Osteocyte (in vitro differentiated cells): ENCODE data around the gene CADPS. TPM values are rescaled to one million over a fixed set of nuclear protein-coding genes. Genes with fewer than 3 reads are reported as not detected.

Source experiments
- DNase-seq: peaks from one replicate; pipeline ENCODE4 v3.0.0; 2021; ENCODE audit warnings: mixed read lengths; ENCODE audit not compliant: unreplicated experiment; ENCODE audit errors: extremely low spot score
- H3K27ac Mint-ChIP-seq: one replicate; pipeline ENCODE4 v1.8.0; 2021; ENCODE audit warnings: mild to moderate bottlenecking, mixed read lengths; ENCODE audit not compliant: unreplicated experiment
- H3K27me3 Mint-ChIP-seq: one replicate; pipeline ENCODE4 v1.8.0; 2021; ENCODE audit warnings: mixed read lengths; ENCODE audit not compliant: unreplicated experiment
- H3K36me3 Mint-ChIP-seq: one replicate; pipeline ENCODE4 v1.8.0; 2021; ENCODE audit warnings: mixed read lengths; ENCODE audit not compliant: unreplicated experiment
- H3K4me1 Mint-ChIP-seq: one replicate; pipeline ENCODE4 v1.8.0; 2021; ENCODE audit warnings: mixed read lengths; ENCODE audit not compliant: unreplicated experiment
- H3K4me3 Mint-ChIP-seq: one replicate; pipeline ENCODE4 v1.8.0; 2021; ENCODE audit warnings: mild to moderate bottlenecking, moderate library complexity, mixed read lengths; ENCODE audit not compliant: unreplicated experiment
- H3K9me3 Mint-ChIP-seq: one replicate; pipeline ENCODE4 v1.8.0; 2021; ENCODE audit warnings: mixed read lengths; ENCODE audit not compliant: unreplicated experiment
- total RNA-seq: library from RNA; stranded (reverse); gene quantifications from 2 replicates; pipeline ENCODE4 v1.2.1, GENCODE V29; 2021
- TF ChIP-seq, protein P1 (sequence below): fragments of 200-600 bp; sonication (generic); IDR thresholded peaks from 2 replicates; pipeline ENCODE4 v1.5.0; 2021; ENCODE audit warnings: antibody characterized with exemption, mild to moderate bottlenecking, moderate library complexity

The CADPS gene
- total RNA-seq, 1 donor from 2014 or later = not detected

DNA sequence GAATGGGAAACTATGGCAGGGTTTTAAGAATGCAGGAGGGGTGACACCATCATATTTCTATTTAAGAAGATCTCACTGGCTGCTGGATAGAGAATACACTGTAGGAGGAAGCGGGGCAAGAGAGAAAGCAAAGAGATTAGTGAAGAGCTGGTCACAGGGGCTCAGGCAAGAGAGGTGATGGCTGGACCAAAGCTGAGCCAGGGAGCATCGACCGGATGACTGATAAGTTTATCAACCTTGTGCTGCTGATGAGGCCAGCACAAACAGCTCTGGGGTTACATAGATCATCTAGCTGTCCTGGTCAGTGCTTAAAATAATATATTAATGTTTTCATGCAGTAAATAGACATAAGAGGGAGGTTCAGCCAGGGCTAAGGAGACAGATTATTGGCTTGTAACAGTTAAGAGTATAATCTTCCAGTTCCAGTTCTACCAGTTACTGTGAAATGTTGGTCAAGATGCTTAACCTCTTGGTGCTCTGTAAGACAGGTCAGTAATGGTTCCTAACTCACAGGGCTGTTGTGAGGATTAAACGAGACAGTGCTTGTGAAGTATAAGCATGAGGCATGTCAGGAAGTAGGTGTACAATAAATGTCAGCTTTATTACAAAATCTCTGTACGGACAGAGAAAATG lies 300.8 kb downstream of the CADPS start:
- TF ChIP-seq, protein P1, sequence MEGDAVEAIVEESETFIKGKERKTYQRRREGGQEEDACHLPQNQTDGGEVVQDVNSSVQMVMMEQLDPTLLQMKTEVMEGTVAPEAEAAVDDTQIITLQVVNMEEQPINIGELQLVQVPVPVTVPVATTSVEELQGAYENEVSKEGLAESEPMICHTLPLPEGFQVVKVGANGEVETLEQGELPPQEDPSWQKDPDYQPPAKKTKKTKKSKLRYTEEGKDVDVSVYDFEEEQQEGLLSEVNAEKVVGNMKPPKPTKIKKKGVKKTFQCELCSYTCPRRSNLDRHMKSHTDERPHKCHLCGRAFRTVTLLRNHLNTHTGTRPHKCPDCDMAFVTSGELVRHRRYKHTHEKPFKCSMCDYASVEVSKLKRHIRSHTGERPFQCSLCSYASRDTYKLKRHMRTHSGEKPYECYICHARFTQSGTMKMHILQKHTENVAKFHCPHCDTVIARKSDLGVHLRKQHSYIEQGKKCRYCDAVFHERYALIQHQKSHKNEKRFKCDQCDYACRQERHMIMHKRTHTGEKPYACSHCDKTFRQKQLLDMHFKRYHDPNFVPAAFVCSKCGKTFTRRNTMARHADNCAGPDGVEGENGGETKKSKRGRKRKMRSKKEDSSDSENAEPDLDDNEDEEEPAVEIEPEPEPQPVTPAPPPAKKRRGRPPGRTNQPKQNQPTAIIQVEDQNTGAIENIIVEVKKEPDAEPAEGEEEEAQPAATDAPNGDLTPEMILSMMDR = no peak
- peaks cover 15% of the 10 kb centered on the region for H3K27me3 Mint-ChIP-seq
- DNase-seq = no peak
- H3K9me3 Mint-ChIP-seq = peaks cover 16% of the 10 kb centered on the region
- no peak overlapping the region for H3K27ac Mint-ChIP-seq
- H3K4me1 Mint-ChIP-seq = no peaks in the 10 kb centered on the region
- H3K36me3 Mint-ChIP-seq = peaks cover 4% of the 10 kb centered on the region
- no peak overlapping the region for H3K4me3 Mint-ChIP-seq

- H3K4me3 Mint-ChIP-seq = no peak overlapping the region
- peaks cover 15% of the 10 kb centered on the region for H3K27me3 Mint-ChIP-seq
- H3K36me3 Mint-ChIP-seq = no peaks in the 10 kb centered on the region
- H3K27ac Mint-ChIP-seq = no peak overlapping the region
- H3K4me1 Mint-ChIP-seq = peaks cover 6% of the 10 kb centered on the region
- TF ChIP-seq, protein P1 = no peak
- DNase-seq = no peak
- no peaks in the 10 kb centered on the region for H3K9me3 Mint-ChIP-seq
Observed at GRCh38 chr3:62571916-62572315, 303.3 kb downstream of the CADPS start.

DNA sequence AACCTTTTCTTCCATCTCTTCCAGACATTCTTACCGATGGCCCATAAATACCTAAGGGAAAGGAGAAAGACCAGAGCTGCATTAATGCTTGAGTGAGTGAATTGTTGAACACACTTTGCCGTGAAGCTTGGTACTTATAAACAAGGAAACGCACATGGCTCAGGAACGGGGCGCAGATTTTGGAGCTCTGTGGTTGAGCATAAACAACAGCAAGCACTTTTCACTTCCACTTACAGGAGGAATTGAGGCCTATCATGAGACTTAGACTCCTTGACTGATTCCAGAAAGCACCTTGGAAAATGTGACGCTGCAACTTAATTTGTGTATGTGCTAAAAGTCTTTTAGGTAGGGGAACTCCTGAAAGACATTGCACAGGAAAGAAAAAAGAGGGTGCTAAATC lies 304.3 kb downstream of the CADPS start:
- Mint-ChIP-seq H3K9me3 (no peaks in the 10 kb centered on the region), H3K27me3 (peaks cover 14% of the 10 kb centered on the region), H3K4me3 (no peak overlapping the region), H3K4me1 (peaks cover 7% of the 10 kb centered on the region), H3K36me3 (no peaks in the 10 kb centered on the region), H3K27ac (no peak overlapping the region)
- TF ChIP-seq, protein P1 = no peak
- no peak for DNase-seq

DNA sequence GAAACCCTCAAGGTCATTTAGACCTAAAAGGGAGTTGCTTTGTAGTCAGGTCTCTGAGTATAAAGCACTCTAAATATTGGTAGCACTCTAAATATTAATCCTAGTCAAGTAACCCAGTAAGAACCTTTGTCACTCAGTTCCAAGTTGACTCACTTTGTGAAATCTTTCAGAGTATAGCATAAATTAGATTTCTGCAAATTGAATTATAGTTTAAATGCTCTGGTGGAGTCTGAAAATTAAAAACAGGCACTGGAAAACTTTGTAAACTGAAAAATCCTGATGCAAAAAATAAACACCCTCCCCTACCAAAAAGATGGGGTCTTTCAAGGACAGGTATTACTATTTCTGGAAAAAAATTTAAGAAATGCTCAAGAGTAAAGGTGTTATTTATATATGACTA lies 305.6 kb downstream of the CADPS start:
- H3K27ac Mint-ChIP-seq = no peak overlapping the region
- no peak for DNase-seq
- peaks cover 7% of the 10 kb centered on the region for H3K4me1 Mint-ChIP-seq
- H3K4me3 Mint-ChIP-seq = no peak overlapping the region
- TF ChIP-seq, protein P1 = no peak
- no peaks in the 10 kb centered on the region for H3K9me3 Mint-ChIP-seq
- no peaks in the 10 kb centered on the region for H3K36me3 Mint-ChIP-seq
- H3K27me3 Mint-ChIP-seq = peaks cover 10% of the 10 kb centered on the region

GRCh38 chr3:62567097-62568021 lies 307.9 kb downstream of the CADPS start:
- peaks cover 7% of the 10 kb centered on the region for H3K4me1 Mint-ChIP-seq
- no peaks in the 10 kb centered on the region for H3K36me3 Mint-ChIP-seq
- H3K9me3 Mint-ChIP-seq = no peaks in the 10 kb centered on the region
- no peak overlapping the region for H3K4me3 Mint-ChIP-seq
- peak overlapping the region; percentile 38 for H3K27ac Mint-ChIP-seq
- TF ChIP-seq, protein P1 = no peak
- H3K27me3 Mint-ChIP-seq = peaks cover 3% of the 10 kb centered on the region
- DNase-seq = no peak
